ENCODE data around the gene NPFFR2.
"Not testable (repeated sequence)": the region's sequence is repeated elsewhere in the genome, so short reads cannot be mapped to it uniquely, and the experiment has no call there.

The NPFFR2 gene

GRCh38 chr4:72112514-72113156 is 80.8 kb downstream of the NPFFR2 start:
- DNase-seq: no peak

- no peak for DNase-seq
Measured at GRCh38 chr4:72118017-72118416, 86.2 kb downstream of the NPFFR2 start.

GRCh38 chr4:72119946-72120345 is 88.1 kb downstream of the NPFFR2 start:
- DNase-seq: no peak

DNA sequence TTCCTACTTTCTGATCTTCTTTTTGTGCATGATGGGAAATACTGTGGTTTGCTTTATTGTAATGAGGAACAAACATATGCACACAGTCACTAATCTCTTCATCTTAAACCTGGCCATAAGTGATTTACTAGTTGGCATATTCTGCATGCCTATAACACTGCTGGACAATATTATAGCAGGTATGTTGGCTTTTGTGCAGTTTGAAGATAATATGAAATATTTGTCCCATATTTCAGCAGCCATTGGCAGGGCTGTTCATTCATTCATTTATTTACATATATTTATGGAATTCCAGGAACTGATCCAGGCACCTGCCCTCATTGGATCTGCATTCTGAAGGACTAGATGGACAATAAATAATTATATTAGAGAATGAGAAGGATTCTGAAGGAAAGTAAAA is 96.9 kb downstream of the NPFFR2 start:
- no peak for DNase-seq

DNA sequence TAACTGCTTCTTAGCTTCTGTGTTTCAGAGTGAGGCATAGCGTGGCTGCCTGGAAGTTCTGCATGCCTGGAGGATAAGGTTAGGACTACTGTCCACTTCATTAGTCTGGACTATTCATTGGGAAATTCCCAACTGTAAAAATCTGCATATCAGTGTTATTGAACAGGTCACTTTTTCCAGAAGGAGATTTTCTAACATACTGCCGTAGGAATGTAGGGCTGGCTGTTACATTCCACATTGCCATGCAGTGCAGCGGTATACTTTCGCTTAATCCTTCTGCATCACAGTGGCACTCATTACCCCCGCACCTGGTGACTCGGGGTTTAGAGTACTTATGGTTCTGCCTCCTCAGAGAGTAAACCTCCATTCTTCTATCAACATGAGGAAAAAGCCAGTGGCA is 104.6 kb downstream of the NPFFR2 start:
- DNase-seq: no peak

DNA sequence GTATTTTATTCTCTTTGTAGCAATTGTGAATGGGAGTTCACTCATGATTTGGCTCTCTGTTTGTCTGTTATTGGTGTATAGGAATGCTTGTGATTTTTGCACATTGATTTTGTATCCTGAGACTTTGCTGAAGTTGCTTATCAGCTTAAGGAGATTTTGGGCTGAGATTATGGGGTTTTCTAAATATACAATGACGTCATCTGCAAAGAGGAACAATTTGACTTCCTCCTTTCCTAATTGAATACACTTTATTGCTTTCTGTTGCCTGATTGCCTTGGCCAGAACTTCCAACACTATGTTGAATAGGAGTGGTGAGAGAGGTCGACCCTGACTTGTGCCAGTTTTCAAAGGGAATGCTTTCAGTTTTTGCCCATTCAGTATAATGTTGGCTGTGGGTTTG is 108.2 kb downstream of the NPFFR2 start:
- DNase-seq: not testable (repeated sequence)

- no peak for DNase-seq
Measured at GRCh38 chr4:72144241-72144640, 112.4 kb downstream of the NPFFR2 start.

DNA sequence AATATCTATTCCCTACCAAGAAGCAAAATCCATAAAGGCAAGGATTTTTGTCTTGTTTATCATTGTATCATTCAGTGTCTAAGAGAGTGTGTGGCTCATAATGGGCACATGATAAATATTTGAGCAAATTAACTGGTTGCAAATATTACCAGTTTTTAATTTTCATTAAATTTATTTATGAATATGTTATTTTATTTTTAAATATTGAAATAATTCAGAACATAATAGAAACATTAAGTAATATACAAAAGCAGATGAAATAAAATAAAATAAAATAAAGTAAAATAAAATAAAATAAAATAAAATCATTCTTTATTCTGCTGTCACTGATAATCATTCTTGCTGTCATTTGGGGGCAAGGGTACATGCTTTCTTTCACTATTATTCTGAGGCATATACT is 120.9 kb downstream of the NPFFR2 start:
- DNase-seq: no peak

DNA sequence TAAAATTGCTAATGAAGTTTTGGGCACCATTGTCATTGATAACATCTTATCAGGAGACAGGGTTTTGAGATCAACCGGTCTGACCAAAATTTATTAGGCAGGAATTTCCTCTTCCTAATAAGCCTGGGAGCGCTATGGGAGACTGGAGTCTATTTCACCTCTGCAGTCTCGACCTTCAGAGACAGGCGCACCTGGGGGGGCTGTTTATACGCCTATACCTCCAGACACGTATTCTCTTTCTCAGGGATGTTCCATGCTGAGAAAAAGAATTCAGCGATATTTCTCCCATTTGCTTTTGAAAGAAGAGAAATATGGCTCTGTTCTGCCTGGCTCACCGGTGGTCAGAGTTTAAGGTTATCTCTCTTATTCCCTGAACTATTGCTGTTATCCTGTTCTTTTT is 121.8 kb downstream of the NPFFR2 start:
- DNase-seq: not testable (repeated sequence)

GRCh38 chr4:72169285-72169684 is 137.5 kb downstream of the NPFFR2 start:
- DNase-seq: not testable (repeated sequence)

GRCh38 chr4:72169861-72170260 is 138.1 kb downstream of the NPFFR2 start:
- DNase-seq: no peak

GRCh38 chr4:72171761-72172160 is 140.0 kb downstream of the NPFFR2 start:
- no peak for DNase-seq

GRCh38 chr4:72179342-72179741 is 147.5 kb downstream of the NPFFR2 start:
- DNase-seq: no peak

- no peak for DNase-seq
Measured at GRCh38 chr4:72186714-72187113, 154.9 kb downstream of the NPFFR2 start.

- DNase-seq: no peak
Measured at GRCh38 chr4:72194046-72194445, 162.2 kb downstream of the NPFFR2 start.

DNA sequence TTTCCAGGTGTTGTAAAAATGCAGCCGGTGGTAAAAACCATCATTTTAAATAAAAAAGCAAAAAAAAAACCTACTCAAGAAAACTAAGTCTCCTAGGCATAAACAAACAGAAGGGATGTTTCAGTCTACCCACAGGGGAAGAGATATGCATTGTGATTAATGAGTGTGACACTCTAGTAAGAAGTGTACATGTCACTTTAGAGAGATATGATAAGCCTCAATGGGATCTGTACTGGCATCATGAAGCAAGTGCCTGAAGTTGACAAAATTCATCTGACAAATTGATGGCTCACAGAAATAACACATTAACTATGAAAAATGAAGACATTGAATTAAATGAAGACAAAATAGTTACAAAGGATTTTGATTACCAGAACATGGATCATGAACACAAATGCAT is 162.7 kb downstream of the NPFFR2 start:
- DNase-seq: no peak

Measured in NCI-H1105 (cell line).